Right atrium auricular region (tissue), 2 donors: ENCODE data around the gene C18orf32. TPM values are rescaled to one million over a fixed set of nuclear protein-coding genes. Genes with fewer than 3 reads are reported as not detected.
A peak's percentile ranks its signal among the peaks of the same experiment; 100 is the strongest.
"Not testable (repeated sequence)": the region's sequence is repeated elsewhere in the genome, so short reads cannot be mapped to it uniquely, and the experiment has no call there.

Source experiments
- DNase-seq: peaks from one replicate; pipeline ENCODE4 v3.0.0-alpha.2; 2019; ENCODE audit warnings: low spot score
- H3K27ac ChIP-seq, 2 donors: fragments of 200-600 bp; sonication (generic); 1 replicate in 1 of 2; 2 replicates in 1 of 2; pipeline ENCODE4 v1.5.1; 2016 to 2019
- H3K27me3 ChIP-seq, 2 donors: fragments of 200-600 bp; sonication (generic); one replicate each; pipeline versions ENCODE4 v1.5.1 to v1.6.0; 2017 to 2019
- H3K36me3 ChIP-seq: fragments of 200-600 bp; sonication (generic); one replicate; pipeline ENCODE4 v1.5.1; 2016
- H3K4me1 ChIP-seq, 2 donors: fragments of 200-600 bp; sonication (generic); one replicate each; pipeline versions ENCODE4 v1.5.1 to v1.6.0; 2017 to 2019
- H3K4me3 ChIP-seq, 2 donors: fragments of 200-600 bp; sonication (generic); 1 replicate in 1 of 2; 2 replicates in 1 of 2; pipeline ENCODE4 v1.5.1; 2017 to 2019; ENCODE audit warnings: mild to moderate bottlenecking in 1 of 2, moderate library complexity in 1 of 2
- H3K9me3 ChIP-seq, 2 donors: fragments of 200-600 bp; sonication (generic); one replicate each; pipeline ENCODE4 v1.5.1; 2019
- CTCF ChIP-seq, 2 donors: fragments of 200-600 bp; sonication (generic); IDR thresholded peaks; one replicate each; pipeline ENCODE4 v1.5.1; 2019; ENCODE audit warnings: antibody characterized with exemption in 2 of 2
- total RNA-seq, 2 donors: library from RNA; depleted of rRNA; stranded (reverse); fragments of >200 nt; gene quantifications; one replicate each; pipeline ENCODE4 v1.1.0, GENCODE V29; 2016

C18orf32 gene
- total RNA-seq, 2 donors from 2014 or later = 36.0 to 59.9 TPM

GRCh38 chr18:49460976-49461601 is 25.9 kb downstream of the C18orf32 start:
- no peak for DNase-seq
- Histone ChIP-seq H3K27me3 (no peaks in the 10 kb centered on the region), H3K9me3 (no peaks in the 10 kb centered on the region), H3K4me3 (peak overlapping the region; percentile 95 to 98), H3K36me3 (no peaks in the 10 kb centered on the region), H3K4me1 (peaks cover 0 to 16% of the 10 kb centered on the region in 2 donors), H3K27ac (peak overlapping the region; percentile 92 to 93)
- TF ChIP-seq CTCF (IDR thresholded peaks at IDR 0.05) = no peak

DNA sequence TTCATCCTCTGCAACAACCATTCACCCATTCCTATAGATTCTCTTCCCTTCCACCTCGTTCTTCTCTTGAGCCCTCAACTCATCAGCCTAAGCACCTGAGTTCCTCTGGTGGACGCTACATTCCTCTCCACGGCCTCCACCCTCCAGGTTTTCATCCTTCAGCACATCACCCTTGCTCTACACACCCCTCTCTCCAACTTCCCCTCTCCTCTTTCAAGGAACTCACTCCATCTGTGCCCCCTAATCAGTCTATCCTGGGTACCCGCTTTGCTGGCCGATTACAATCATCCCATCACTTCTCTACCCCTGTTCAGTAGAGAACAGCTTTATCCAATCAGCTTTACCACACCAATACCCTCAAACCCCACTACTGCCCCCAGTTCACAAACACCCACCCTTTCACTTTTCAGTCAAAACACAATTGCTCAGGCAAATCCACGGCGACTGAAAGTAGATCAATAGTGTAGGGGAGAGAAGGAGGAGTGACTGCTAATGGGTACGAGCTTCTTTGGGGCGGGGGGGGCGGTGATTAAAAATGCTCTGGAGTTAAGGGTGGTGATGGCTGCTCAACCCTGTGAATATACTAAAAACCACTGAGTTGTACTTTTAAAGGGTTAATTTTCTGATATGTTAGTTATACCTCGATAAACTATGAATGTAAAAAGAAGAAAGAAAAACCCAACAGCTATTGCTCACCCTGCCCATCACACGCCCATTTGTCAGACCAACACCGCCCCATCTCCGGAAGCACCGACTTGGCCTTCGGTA is 27.4 kb downstream of the C18orf32 start:
- Histone ChIP-seq H3K36me3 (no peaks in the 10 kb centered on the region), H3K9me3 (no peaks in the 10 kb centered on the region), H3K4me1 (peaks cover 0 to 16% of the 10 kb centered on the region in 2 donors), H3K4me3 (peak overlapping the region; percentile 95 to 98), H3K27ac (peak overlapping the region; percentile 92 to 93), H3K27me3 (no peaks in the 10 kb centered on the region)
- no peak for TF ChIP-seq CTCF (IDR thresholded peaks at IDR 0.05)
- DNase-seq = no peak

DNA sequence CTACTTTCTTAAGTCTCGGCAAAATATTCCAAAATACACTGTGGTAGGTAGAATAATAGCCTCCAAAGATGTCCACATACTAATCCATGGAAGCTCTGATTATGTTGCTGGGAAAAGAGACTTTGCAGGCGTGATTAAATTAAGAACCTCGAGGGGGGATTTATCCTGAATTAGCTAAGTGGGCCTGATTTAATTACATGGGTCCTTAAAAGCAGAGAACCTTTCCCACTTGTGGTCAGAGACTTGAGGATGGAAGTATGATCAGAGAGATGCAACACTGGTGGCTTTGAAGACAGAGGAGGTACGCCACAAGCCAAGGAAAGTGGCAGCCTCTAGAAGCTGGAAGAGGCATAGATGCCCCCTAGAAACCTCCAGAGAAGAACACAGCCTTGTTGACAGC is 29.4 kb downstream of the C18orf32 start:
- no peaks in the 10 kb centered on the region for H3K9me3 ChIP-seq
- no peak overlapping the region for H3K27ac ChIP-seq
- no peaks in the 10 kb centered on the region for H3K36me3 ChIP-seq
- no peak overlapping the region for H3K4me3 ChIP-seq
- no peaks in the 10 kb centered on the region for H3K27me3 ChIP-seq
- DNase-seq = no peak
- TF ChIP-seq CTCF (IDR thresholded peaks at IDR 0.05) = no peak
- H3K4me1 ChIP-seq = peaks cover 0 to 16% of the 10 kb centered on the region in 2 donors

DNA sequence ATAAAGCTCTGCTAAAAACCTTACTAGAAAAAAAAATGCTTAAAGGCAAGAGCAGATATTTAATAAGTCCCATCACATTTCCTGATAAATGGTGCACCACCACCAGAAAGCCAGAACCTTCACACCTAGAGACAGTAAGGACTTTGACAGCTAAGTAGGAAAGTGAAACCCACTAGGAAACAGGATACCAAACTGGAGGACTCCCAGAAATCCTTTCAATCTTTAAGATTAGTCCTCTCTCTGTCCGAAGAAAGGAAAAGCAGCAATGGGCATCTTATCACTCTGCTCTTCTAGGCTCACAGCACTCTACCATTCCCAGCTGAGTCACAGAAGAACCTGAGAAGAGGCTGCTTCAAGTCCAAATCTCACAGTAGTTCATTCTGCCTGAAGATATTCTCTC is 30.2 kb downstream of the C18orf32 start:
- Histone ChIP-seq H3K4me1 (peaks cover 0 to 16% of the 10 kb centered on the region in 2 donors), H3K27me3 (no peaks in the 10 kb centered on the region), H3K27ac (no peak overlapping the region), H3K36me3 (no peaks in the 10 kb centered on the region), H3K4me3 (no peak overlapping the region), H3K9me3 (no peaks in the 10 kb centered on the region)
- no peak for TF ChIP-seq CTCF (IDR thresholded peaks at IDR 0.05)
- DNase-seq = no peak

- H3K36me3 ChIP-seq, H3K27me3 ChIP-seq, H3K27ac ChIP-seq, H3K4me3 ChIP-seq, H3K4me1 ChIP-seq, DNase-seq: not testable (repeated sequence)
- peaks cover 8 to 35% of the 10 kb centered on the region in 2 donors for H3K9me3 ChIP-seq
Observed at GRCh38 chr18:49452534-49452933, 34.5 kb downstream of the C18orf32 start.
